Brain microvascular endothelial cell (primary cell): Measurements from ENCODE around the gene BAD.
A peak's percentile ranks its signal among the peaks of the same experiment; 100 is the strongest.
"Not testable (repeated sequence)": the region's sequence is repeated elsewhere in the genome, so short reads cannot be mapped to it uniquely, and the experiment has no call there.

Experiments
- DNase-seq: peaks from one replicate; pipeline ENCODE4 v3.0.0-alpha.2; 2020
- H3K27ac ChIP-seq: fragments of 250-450 bp; sonication (Bioruptor Pico); 2 replicates; pipeline ENCODE4 v1.5.1; 2020; ENCODE audit warnings: mild to moderate bottlenecking, moderate library complexity
- H3K27me3 ChIP-seq: fragments of 250-450 bp; sonication (Bioruptor Pico); replicated peaks from 2 replicates; pipeline ENCODE4 v1.5.1; 2020; ENCODE audit warnings: mild to moderate bottlenecking
- H3K36me3 ChIP-seq: fragments of 250-450 bp; sonication (Bioruptor Pico); replicated peaks from 2 replicates; pipeline ENCODE4 v1.5.1; 2020; ENCODE audit warnings: mild to moderate bottlenecking
- H3K4me3 ChIP-seq: 2 replicates; pipeline ENCODE4 v1.5.1; 2011; ENCODE audit warnings: low read depth, mild to moderate bottlenecking, control low read depth, low read length, moderate library complexity
- CTCF ChIP-seq: IDR thresholded peaks from 2 replicates; pipeline ENCODE4 v1.5.1; 2011; ENCODE audit warnings: low read depth, mild to moderate bottlenecking, moderate library complexity, low read length, control low read depth, inconsistent platforms; ENCODE audit errors: missing control alignments
- in situ Hi-C: cut with HindIII; loops from 2 replicates; pipeline ENCODE4 v1.10.0; 2017; ENCODE audit warnings: low sequenced_read_pairs, low pct_ligation_motif_present

The BAD gene

GRCh38 chr11:64316672-64317324, 32.3 kb upstream of the BAD start:
- peak overlapping the region; percentile 94 for H3K4me3 ChIP-seq
- DNase-seq = no peak
- H3K36me3 ChIP-seq = peaks cover 25% of the 10 kb centered on the region
- in situ Hi-C loops = no loop called here
- no peaks in the 10 kb centered on the region for H3K27me3 ChIP-seq
- TF ChIP-seq CTCF = peak; percentile 20
- H3K27ac ChIP-seq = peak overlapping the region; percentile 94

- DNase-seq, in situ Hi-C loops, H3K27ac ChIP-seq, H3K27me3 ChIP-seq: not testable (repeated sequence)
- Histone ChIP-seq H3K4me3 (peak overlapping the region; percentile 3), H3K36me3 (peaks cover 20% of the 10 kb centered on the region)
Observed at GRCh38 chr11:64315667-64316526, 31.4 kb upstream of the BAD start.

GRCh38 chr11:64314805-64315561, 30.5 kb upstream of the BAD start:
- no peak for DNase-seq
- TF ChIP-seq CTCF = no peak
- Histone ChIP-seq H3K27ac (no peak overlapping the region), H3K27me3 (no peaks in the 10 kb centered on the region), H3K36me3 (peaks cover 14% of the 10 kb centered on the region), H3K4me3 (no peak overlapping the region)
- in situ Hi-C loops = no loop called here

- Histone ChIP-seq H3K27ac (no peak overlapping the region), H3K27me3 (no peaks in the 10 kb centered on the region), H3K4me3 (no peak overlapping the region), H3K36me3 (peaks cover 14% of the 10 kb centered on the region)
- in situ Hi-C loops = no loop called here
- TF ChIP-seq CTCF = peak; percentile 45
- DNase-seq = no peak
Observed at GRCh38 chr11:64314146-64314804, 29.8 kb upstream of the BAD start.

- peaks cover 14% of the 10 kb centered on the region for H3K36me3 ChIP-seq
- no peak overlapping the region for H3K4me3 ChIP-seq
- no peak for TF ChIP-seq CTCF
- no peak overlapping the region for H3K27ac ChIP-seq
- DNase-seq = no peak
- H3K27me3 ChIP-seq = no peaks in the 10 kb centered on the region
- in situ Hi-C loops = no loop called here
Observed at GRCh38 chr11:64313491-64314145, 29.2 kb upstream of the BAD start.
